Gastroesophageal sphincter (tissue), 3 donors: ENCODE measurements around the gene TUBGCP5.

Experiments
- CTCF ChIP-seq, 4 experiments: fragments of 200-600 bp in 2 of 4; fragments of 450-650 bp in 2 of 4; sonication (generic) in 1 of 4; IDR thresholded peaks; one replicate each; pipeline ENCODE4 v1.5.1; 2017 to 2019; ENCODE audit warnings: antibody characterized with exemption in 4 of 4, mild to moderate bottlenecking in 2 of 4, moderate library complexity in 2 of 4
- EP300 ChIP-seq: sonication (generic); formaldehyde crosslinking; IDR thresholded peaks from one replicate; pipeline ENCODE4 v1.6.1; 2017; ENCODE audit warnings: antibody characterized with exemption, mild to moderate bottlenecking
- POLR2AphosphoS5 ChIP-seq: sonication (generic); formaldehyde crosslinking; IDR thresholded peaks from one replicate; pipeline ENCODE4 v1.6.1; 2017; ENCODE audit warnings: antibody characterized with exemption

GRCh38 chr15:22960556-22960955 lies 78.8 kb downstream of the TUBGCP5 start:
- TF ChIP-seq CTCF (IDR thresholded peaks at IDR 0.05) (no peak), EP300 (no peak), POLR2AphosphoS5 (no peak)
